SKM-1 (cell line): Measurements from ENCODE around the gene SGCD.

Source experiments
- DNase-seq: peaks from one replicate; lab custom pipeline; 2025; ENCODE audit not compliant: unreplicated experiment; lab: John Stamatoyannopoulos, UW

Gene SGCD

GRCh38 chr5:156682971-156683370, 356.0 kb downstream of the SGCD start:
- DNase-seq = no peak

DNA sequence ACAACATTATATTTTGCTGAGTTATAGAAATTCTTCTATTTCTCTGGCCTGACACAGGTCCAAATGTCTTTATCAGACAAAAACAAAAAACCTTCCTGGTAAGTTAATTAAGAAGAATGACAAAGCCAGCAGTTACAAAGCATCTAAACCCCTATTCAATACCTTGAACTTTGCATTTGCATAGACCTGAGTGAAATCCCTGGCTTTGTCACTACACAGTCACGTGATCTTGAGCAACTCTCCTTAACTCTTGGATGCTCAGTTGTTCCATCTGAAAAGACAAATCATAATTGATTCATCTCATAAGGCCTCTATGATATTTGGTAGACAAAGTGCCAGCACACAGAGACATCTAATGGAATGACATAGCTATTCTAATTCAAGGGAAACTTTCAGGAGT, 356.5 kb downstream of the SGCD start:
- no peak for DNase-seq

- no peak for DNase-seq
Measured at GRCh38 chr5:156684216-156684615, 357.3 kb downstream of the SGCD start.

GRCh38 chr5:156685481-156685880, 358.5 kb downstream of the SGCD start:
- DNase-seq = no peak

GRCh38 chr5:156686380-156686779, 359.4 kb downstream of the SGCD start:
- DNase-seq = no peak

- DNase-seq = no peak
Measured at GRCh38 chr5:156686796-156687195, 359.8 kb downstream of the SGCD start.

- no peak for DNase-seq
Measured at GRCh38 chr5:156687514-156687913, 360.6 kb downstream of the SGCD start.

DNA sequence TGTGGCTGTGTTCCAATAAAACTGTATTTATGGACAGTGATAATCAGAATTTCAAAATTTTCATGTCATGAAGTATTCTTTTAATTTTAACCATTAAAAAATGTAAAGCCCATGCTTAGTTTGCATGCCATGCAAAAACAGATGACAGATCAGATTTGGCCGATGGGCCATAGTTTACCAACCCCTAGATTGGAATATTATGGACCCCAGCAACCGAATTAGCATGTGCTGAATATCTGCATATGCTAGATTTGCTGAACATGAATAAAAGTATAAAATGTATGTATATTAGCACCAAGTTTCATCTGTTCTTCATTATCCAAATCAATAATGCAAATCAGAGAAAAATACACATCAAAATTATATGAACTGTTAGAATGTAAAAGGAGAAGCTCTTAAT, 364.6 kb downstream of the SGCD start:
- no peak for DNase-seq

GRCh38 chr5:156693113-156693512, 366.1 kb downstream of the SGCD start:
- no peak for DNase-seq

DNA sequence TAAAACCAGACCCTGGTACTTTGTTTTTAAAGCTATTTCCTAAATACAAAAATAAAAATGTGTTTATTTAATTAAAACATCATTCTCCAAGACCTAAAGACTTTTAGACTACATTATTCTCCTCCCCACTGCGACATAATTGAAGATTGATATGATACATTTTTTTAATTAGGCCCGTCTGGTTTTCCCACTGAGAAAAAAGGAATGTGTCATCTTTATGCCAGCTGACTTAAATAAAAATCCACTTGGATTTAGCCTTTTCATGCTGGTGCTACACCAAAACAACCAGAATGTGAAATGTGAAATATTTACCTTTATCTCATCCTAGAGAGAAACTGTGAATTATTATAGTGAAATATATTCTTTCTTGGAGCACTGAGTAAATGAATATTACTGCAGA, 367.6 kb downstream of the SGCD start:
- no peak for DNase-seq

DNA sequence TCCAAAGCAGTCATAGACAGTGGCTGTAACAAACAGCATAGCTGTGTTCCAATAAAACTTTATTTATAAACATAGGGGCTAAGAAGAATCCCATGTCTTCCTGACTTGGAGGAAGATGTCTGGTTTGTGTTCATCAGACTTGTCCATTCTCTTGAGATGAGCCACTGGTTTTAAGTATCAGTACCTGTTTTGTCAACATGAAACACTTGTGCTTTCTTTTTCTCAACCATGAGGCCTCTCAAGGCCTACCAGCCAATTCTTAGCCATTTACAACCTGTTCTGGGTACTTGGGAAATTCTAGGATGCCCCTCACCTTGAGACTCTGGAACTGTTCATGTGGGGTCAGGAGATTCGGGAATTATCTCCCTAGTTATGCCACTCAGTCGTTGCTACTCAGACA, 368.8 kb downstream of the SGCD start:
- DNase-seq = no peak

GRCh38 chr5:156698323-156698722, 371.4 kb downstream of the SGCD start:
- no peak for DNase-seq

DNA sequence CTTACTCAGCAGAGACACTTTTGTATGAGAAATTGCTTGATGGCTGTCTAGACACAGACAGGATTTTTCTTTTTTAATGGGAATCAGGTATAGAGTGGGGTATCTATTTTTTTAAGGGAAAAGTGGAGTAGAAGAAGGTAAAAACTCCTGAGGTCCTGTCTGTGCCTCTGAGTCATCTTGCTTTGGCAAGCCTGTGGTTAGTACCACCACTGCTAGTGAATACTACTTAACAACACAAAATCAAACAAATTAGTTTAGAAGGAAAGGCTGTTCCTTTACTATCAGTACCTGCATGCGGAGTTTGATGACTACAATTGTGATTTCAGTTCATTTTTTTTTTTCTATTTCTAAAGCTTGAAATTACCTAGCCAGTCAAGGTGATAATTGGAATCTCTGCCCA, 372.2 kb downstream of the SGCD start:
- no peak for DNase-seq

DNA sequence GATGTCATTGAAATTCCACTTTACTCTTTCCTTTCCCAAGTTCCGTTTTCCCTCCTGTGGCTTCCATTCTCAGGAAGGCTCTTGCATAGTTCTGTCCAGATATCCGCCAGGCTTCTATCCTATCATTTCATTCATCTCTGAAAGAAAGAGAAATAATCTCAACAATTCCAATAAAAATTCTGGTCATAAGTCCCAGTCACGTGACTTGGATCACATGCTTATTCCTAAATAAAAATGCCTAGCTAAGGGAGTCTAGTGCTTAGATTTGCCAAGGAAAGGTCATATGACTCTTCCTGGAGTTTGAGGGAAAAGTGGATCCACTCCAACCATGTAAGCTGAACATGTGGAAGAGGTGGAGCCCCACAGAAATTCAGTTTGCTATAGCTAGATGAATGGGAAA, 377.2 kb downstream of the SGCD start:
- no peak for DNase-seq

DNA sequence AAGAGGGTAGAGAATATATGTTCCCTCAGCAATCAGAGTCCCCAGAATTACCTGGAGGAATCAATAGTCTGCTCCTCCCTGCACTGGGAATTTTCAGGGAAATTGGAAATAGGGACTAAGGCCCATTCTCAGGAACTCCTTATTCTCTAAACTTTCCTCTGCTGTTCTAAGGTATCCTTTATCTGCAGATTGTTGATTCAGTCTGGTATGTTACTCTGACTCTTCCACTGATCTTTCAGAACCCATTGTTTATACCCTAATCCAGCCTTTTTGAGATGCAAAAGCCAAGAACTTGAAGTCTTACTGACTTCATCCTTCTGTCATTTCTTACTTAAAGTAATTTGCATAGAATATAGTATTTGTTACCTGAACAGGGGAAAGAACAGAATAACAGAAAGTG, 379.7 kb downstream of the SGCD start:
- DNase-seq = no peak

DNA sequence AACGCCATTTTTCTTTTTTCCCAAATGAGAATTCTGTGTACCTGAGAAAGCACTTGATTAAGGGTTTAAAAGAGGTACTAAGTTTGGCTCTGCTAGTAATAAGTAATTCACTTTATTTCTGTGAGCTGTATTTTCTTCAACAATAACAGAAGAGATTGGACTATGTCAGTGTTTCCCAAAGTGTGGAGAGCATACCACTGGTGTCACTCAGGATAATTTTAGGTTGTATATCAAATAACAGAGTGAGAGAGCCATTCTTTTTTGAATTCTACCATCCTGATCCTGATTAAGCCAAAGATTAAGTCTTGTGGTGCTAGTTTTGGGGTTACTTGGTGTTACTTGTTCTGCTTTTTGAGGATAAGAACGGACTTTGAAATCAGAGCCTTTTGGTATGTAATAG, 380.8 kb downstream of the SGCD start:
- no peak for DNase-seq

DNA sequence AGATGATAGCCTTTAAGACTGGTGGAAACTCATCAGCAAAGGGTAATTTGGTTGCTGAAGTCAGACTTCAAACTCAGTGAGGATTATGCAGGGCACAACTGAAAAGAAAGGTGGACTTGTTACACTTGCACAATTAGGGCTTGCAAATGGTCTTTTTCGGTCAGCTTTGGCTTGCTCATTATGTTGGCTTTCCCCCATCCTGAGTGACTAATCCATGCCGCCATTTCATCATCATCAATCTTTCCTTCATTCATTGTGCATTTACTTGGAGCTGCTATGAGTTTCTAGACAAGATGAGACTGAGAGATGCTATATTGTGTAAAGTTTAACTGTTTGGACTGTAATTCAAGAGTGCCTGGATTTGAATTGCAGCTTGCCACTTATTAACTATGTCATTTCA, 388.3 kb downstream of the SGCD start:
- DNase-seq = no peak

DNA sequence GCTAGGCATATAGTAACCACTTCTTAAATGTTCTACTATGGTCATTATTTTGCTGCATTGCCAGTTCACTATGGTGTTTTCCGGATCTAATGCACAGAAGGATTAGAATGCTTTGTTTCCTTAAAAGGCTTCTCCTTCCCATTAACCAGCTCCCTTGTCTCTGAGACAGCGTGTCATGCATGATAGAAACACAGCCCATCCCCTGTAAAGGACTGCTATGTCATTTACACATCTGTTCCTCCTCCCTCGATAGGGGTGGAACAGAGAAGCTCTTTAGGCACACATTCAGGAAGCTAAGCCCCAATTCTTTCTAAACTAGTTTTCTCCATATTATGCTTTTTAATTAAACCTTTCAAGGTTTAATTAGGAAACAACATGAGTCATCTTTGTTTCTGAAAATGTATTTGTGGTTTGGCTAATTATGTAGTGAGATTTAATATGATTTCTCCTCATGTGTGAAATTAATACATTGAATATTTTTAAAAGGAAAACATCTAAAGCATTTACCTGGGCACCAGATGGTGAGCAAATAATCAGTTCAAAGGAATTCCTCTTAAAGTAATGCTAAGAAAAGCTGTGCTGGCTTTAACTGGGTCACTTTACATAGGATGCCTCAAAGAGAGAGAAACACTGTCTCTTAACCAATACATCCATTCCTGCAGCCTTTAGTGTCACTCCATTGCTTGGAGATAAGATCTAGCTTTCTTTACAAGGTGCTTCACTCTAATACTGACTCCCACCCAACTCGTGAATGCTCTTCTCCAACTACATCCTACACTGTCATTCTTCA, 389.8 kb downstream of the SGCD start:
- DNase-seq = no peak

DNA sequence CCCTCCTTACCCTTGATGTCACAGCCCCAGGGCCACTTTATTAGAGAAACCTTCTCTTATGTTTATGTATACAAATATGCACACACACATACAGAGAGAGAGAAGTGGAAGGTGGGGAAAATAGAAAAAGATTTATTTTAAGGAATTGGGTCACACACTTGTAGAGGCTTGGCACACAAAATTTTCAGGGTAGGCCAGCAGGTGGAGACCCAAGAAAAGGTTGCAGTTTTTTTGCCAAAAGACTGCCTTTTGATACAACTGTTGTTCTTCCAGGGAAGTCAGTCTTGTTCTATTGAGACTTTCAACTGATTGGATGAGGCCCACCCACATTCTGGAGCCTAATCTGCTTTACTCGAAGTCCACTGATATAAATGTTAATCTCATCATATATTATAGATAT, 392.0 kb downstream of the SGCD start:
- no peak for DNase-seq

- DNase-seq = no peak
Measured at GRCh38 chr5:156722358-156722757, 395.4 kb downstream of the SGCD start.

DNA sequence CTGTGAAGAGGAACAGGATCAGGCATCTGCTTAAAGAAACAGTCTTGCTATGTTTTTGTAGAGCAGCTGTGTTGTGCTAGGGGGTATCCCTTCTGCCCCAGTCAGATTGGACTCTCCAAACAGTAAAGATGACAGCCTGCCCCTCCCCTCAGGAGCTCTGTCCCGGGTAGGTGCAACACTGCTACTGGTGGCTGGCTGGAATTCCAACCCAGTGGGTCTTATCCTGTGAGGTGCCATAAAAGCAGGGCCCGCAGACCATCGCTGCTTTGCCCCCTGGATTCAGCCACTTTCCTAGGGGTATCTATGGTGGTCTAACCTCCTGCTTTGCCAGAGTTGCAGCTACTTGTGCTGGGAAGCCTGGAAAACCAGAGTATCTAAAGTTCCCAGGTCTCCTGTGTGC, 408.5 kb downstream of the SGCD start:
- DNase-seq = no peak

DNA sequence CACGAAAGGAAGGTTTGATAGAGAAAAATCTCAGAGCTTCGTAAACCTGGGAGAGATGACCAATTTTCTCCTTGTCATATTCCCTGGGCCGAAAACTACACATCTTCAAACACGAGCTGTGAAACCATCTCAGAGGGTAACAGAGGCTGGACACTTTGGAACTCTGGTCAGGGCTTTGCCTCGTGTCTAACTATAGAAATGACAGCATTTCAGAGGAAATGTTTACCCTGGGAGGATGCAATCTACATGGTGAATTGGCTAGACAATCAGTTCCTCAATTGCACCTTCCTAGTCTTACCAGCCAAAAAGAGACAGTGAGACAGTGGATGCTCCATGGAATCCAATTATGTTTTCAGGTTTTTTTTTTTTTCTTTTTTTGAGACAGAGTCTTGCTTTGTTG, 414.6 kb downstream of the SGCD start:
- no peak for DNase-seq

DNA sequence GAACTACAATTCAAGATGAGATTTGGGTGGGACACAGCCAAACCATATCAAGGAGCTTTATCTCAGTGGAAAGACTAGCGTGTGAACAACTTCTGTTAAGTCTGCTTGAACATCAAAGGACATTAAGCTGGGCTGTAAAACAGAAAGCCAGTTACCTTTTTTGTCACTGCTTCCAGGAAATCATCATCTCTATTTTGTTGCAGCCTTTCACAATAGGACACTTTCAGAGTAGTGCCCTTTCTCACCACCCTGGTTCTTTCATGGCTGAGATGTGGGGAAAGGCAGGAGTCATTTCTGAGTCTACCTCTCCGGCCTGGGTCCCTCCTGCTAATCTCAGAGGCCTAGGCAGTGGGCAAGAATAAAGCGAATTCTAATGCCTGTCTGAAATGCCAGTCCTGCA, 426.9 kb downstream of the SGCD start:
- DNase-seq = no peak
